AG09309 (cell line): Measurements from ENCODE around the gene DTWD2.
"Not testable (repeated sequence)": the region's sequence is repeated elsewhere in the genome, so short reads cannot be mapped to it uniquely, and the experiment has no call there.

Source experiments
- DNase-seq: peaks from one replicate; pipeline ENCODE4 v3.0.0-alpha.2; 2010; ENCODE audit warnings: low read depth
- H3K4me3 ChIP-seq: 2 replicates; pipeline ENCODE4 v1.5.1; 2011; ENCODE audit warnings: mild to moderate bottlenecking, low read depth, low read length, moderate library complexity; ENCODE audit not compliant: control insufficient read depth
- CTCF ChIP-seq: IDR thresholded peaks from 2 replicates; pipeline ENCODE4 v1.5.1; 2011; ENCODE audit warnings: mild to moderate bottlenecking, low read depth, low read length, inconsistent platforms; ENCODE audit not compliant: insufficient read depth, control insufficient read depth; ENCODE audit errors: missing control alignments

DTWD2 gene

GRCh38 chr5:118894709-118895108 is 93.6 kb downstream of the DTWD2 start:
- DNase-seq: no peak
- no peak overlapping the region for H3K4me3 ChIP-seq
- TF ChIP-seq CTCF: no peak

GRCh38 chr5:118891252-118891651 is 97.1 kb downstream of the DTWD2 start:
- no peak overlapping the region for H3K4me3 ChIP-seq
- no peak for DNase-seq
- TF ChIP-seq CTCF: no peak

GRCh38 chr5:118889165-118889564 is 99.2 kb downstream of the DTWD2 start:
- no peak for DNase-seq
- no peak for TF ChIP-seq CTCF
- no peak overlapping the region for H3K4me3 ChIP-seq

GRCh38 chr5:118888556-118888955 is 99.8 kb downstream of the DTWD2 start:
- no peak for DNase-seq
- no peak overlapping the region for H3K4me3 ChIP-seq
- no peak for TF ChIP-seq CTCF

- no peak for TF ChIP-seq CTCF
- DNase-seq: no peak
Observed at GRCh38 chr5:118883362-118883761, 105.0 kb downstream of the DTWD2 start.

GRCh38 chr5:118882666-118883065 is 105.7 kb downstream of the DTWD2 start:
- TF ChIP-seq CTCF: no peak
- DNase-seq: no peak
- no peak overlapping the region for H3K4me3 ChIP-seq

More at GRCh38 chr5:118883362-118883761, 105.0 kb downstream of the DTWD2 start:
- no peak overlapping the region for H3K4me3 ChIP-seq

GRCh38 chr5:118876852-118877251 is 111.5 kb downstream of the DTWD2 start:
- not testable (repeated sequence) for H3K4me3 ChIP-seq, DNase-seq
